ENCODE results near the gene SERGEF. TPM values are rescaled to one million over a fixed set of nuclear protein-coding genes. Genes with fewer than 3 reads are reported as not detected.

The SERGEF gene
- polyA plus RNA-seq, 3 donors: 14.3 to 33.7 (median 33.3) TPM

GRCh38 chr11:17960091-17960490, 52.8 kb downstream of the SERGEF start:
- Mint-ChIP-seq H3K27ac (no peak overlapping the region), H3K4me3 (no peak overlapping the region), H3K27me3 (ENCODE audit: low read depth in 3 of 3) (no peaks in the 10 kb centered on the region), H3K4me1 (peaks cover 5% of the 10 kb centered on the region), H3K9me3 (no peaks in the 10 kb centered on the region), H3K36me3 (peaks cover 59 to 71% of the 10 kb centered on the region in 2 donors)
- no peak overlapping the region for H3K27ac ChIP-seq (ENCODE audit: low read depth in 1 of 2, low read length in 2 of 2)
- H3K27me3 ChIP-seq (ENCODE audit: control insufficient read depth in 2 of 2, insufficient read depth in 2 of 2, low read length in 2 of 2): no peaks in the 10 kb centered on the region
- H3K4me3 ChIP-seq (replicated peaks in 1 of 3; ENCODE audit: low read depth in 2 of 3, low read length in 3 of 3): no peak overlapping the region
- H4K20me1 ChIP-seq (ENCODE audit: insufficient read depth, low read length): no peaks in the 10 kb centered on the region
- peaks cover 16 to 47% of the 10 kb centered on the region in 2 donors for H3K36me3 ChIP-seq (replicated peaks in 1 of 2; ENCODE audit: control insufficient read depth in 1 of 2, insufficient read depth in 2 of 2, low read length in 2 of 2)
- peaks cover 3 to 4% of the 10 kb centered on the region in 2 donors for H3K4me1 ChIP-seq (ENCODE audit: control insufficient read depth in 1 of 2, insufficient read depth in 2 of 2, low read length in 2 of 2)
- no peak overlapping the region for H3K4me2 ChIP-seq (replicated peaks; ENCODE audit: extremely low read depth, low read length, poor library complexity, severe bottlenecking)
- no peak for TF ChIP-seq CTCF (IDR thresholded peaks at IDR 0.05)
- DNase-seq: no peak
- no peaks in the 10 kb centered on the region for H3K9me3 ChIP-seq (replicated peaks in 1 of 2; ENCODE audit: control insufficient read depth in 1 of 2, insufficient read depth in 1 of 2, low read length in 2 of 2)
- no peak overlapping the region for H3K9ac ChIP-seq (ENCODE audit: insufficient read depth, low read length, poor library complexity, severe bottlenecking)
- H3K79me2 ChIP-seq (ENCODE audit: insufficient read depth, low read length): no peaks in the 10 kb centered on the region
- H2AFZ ChIP-seq (ENCODE audit: insufficient read depth, low read depth, low read length, poor library complexity, severe bottlenecking): no peak overlapping the region
- intact Hi-C loops (cut with micrococcal nuclease): no loop called here

DNA sequence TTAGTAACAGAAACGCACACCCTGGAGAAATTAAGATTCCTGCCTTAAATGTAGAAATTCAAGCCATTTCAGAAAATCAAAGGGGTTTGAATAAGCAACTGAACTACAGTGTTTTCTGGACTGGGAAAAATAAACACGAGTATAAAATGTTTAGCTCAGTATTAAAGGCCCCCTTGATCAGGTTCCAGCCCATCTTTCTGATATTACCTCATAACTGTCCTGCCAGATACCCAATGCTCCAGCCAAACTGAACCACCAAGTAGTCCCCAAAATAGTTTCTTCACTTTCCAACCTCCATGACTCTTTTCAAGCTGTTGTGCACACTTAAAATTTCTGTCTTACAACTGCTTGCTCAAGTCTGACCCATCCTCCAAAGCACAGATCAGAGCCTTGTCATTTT, 54.4 kb downstream of the SERGEF start:
- H2AFZ ChIP-seq (ENCODE audit: insufficient read depth, low read depth, low read length, poor library complexity, severe bottlenecking): no peak overlapping the region
- no peak overlapping the region for H3K4me3 ChIP-seq (replicated peaks in 1 of 3; ENCODE audit: low read depth in 2 of 3, low read length in 3 of 3)
- no peak overlapping the region for H3K27ac Mint-ChIP-seq
- no peaks in the 10 kb centered on the region for H3K79me2 ChIP-seq (ENCODE audit: insufficient read depth, low read length)
- H3K9me3 Mint-ChIP-seq: no peaks in the 10 kb centered on the region
- peaks cover 21% of the 10 kb centered on the region for H3K4me1 Mint-ChIP-seq
- H3K27me3 Mint-ChIP-seq (ENCODE audit: low read depth in 3 of 3): no peaks in the 10 kb centered on the region
- H3K36me3 ChIP-seq (replicated peaks in 1 of 2; ENCODE audit: control insufficient read depth in 1 of 2, insufficient read depth in 2 of 2, low read length in 2 of 2): peaks cover 16 to 47% of the 10 kb centered on the region in 2 donors
- TF ChIP-seq CTCF (IDR thresholded peaks at IDR 0.05): no peak
- no peak overlapping the region for H3K27ac ChIP-seq (ENCODE audit: low read depth in 1 of 2, low read length in 2 of 2)
- no peak overlapping the region for H3K9ac ChIP-seq (ENCODE audit: insufficient read depth, low read length, poor library complexity, severe bottlenecking)
- H3K4me3 Mint-ChIP-seq: no peak overlapping the region
- intact Hi-C loops (cut with micrococcal nuclease): no loop called here
- H3K36me3 Mint-ChIP-seq: peaks cover 50 to 68% of the 10 kb centered on the region in 2 donors
- DNase-seq: no peak
- H4K20me1 ChIP-seq (ENCODE audit: insufficient read depth, low read length): no peaks in the 10 kb centered on the region
- H3K4me2 ChIP-seq (replicated peaks; ENCODE audit: extremely low read depth, low read length, poor library complexity, severe bottlenecking): no peak overlapping the region
- no peaks in the 10 kb centered on the region for H3K27me3 ChIP-seq (ENCODE audit: control insufficient read depth in 2 of 2, insufficient read depth in 2 of 2, low read length in 2 of 2)
- no peaks in the 10 kb centered on the region for H3K9me3 ChIP-seq (replicated peaks in 1 of 2; ENCODE audit: control insufficient read depth in 1 of 2, insufficient read depth in 1 of 2, low read length in 2 of 2)
- WGBS (ENCODE audit: insufficient coverage): no CpG with 5 or more reads among the region's 2 CpGs
- H3K4me1 ChIP-seq (ENCODE audit: control insufficient read depth in 1 of 2, insufficient read depth in 2 of 2, low read length in 2 of 2): peaks cover 20 to 21% of the 10 kb centered on the region in 2 donors

Data from CD14-positive monocyte (primary cell).